ENCODE data around the gene ESPN. TPM values are rescaled to one million over a fixed set of nuclear protein-coding genes. Genes with fewer than 3 reads are reported as not detected.
"Not testable (repeated sequence)": the region's sequence is repeated elsewhere in the genome, so short reads cannot be mapped to it uniquely, and the experiment has no call there.

Gene ESPN
- total RNA-seq, 1 donor from 2014 or later, result 6.2 TPM

DNA sequence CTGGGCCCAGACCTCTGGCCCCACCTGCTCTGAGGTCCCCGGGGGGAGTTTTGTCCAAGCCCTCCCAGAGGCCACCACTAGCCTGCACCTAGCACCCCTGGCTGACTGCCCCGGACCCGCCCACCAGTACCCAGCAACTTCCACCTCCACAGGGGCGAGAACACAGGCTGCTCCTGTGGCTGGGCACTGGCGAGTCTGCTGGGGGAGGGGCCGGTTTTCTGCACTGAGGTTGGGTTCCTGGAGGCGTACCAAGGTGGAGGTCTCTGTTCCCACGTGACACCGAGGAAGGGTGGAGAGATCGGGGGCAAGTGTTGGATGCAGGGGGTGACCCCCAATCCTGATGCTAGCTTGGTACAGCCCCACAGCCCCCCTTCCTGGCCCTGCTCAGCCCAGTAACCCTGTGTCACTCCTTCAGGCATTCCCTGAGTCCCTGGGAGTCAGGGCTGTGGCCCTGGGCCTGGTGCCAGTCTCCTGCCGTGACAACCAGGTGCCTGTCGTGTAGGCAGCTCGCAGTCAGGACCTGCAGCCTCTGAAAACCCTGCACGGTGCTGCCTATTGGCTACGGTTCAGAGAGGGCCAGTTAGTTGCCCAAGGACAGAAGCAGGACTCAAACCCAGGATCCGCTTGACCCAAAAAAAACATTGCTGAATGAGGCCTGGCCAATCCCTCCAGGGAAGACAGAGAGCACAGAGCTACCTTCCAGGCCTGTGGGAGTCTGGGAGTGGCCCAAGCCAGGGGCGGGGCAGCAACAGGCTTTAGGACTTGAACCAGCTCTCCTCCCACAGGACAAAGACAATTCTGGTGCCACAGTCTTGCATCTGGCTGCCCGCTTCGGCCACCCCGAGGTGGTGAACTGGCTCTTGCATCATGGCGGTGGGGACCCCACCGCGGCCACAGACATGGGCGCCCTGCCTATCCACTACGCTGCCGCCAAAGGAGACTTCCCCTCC lies 3.1 kb downstream of the ESPN start:
- no peak for DNase-seq (ENCODE audit: low spot score)

DNA sequence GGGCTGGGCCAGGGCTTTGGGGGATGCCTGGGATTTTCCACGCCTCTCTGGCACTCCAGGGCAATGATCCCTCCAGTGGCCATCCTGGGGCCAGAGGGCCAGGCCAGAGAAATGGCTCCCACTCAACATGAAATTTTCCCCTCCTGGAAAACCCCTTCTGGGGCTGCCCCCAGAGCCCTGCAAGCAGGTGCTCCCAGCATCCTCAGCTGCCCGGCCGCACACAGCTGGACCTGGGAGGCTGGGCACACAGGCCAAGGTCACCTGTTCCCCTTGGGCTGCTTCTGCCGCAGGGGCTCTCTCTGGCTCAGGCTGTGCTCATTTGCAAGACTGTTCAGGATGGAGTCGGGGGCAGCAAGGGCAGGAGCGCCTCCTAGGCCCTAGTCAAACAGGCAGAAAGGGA lies 3.9 kb downstream of the ESPN start:
- not testable (repeated sequence) for DNase-seq (ENCODE audit: low spot score)

- DNase-seq (ENCODE audit: low spot score), result not testable (repeated sequence)
Measured at GRCh38 chr1:6429660-6430411, 5.3 kb downstream of the ESPN start.

DNA sequence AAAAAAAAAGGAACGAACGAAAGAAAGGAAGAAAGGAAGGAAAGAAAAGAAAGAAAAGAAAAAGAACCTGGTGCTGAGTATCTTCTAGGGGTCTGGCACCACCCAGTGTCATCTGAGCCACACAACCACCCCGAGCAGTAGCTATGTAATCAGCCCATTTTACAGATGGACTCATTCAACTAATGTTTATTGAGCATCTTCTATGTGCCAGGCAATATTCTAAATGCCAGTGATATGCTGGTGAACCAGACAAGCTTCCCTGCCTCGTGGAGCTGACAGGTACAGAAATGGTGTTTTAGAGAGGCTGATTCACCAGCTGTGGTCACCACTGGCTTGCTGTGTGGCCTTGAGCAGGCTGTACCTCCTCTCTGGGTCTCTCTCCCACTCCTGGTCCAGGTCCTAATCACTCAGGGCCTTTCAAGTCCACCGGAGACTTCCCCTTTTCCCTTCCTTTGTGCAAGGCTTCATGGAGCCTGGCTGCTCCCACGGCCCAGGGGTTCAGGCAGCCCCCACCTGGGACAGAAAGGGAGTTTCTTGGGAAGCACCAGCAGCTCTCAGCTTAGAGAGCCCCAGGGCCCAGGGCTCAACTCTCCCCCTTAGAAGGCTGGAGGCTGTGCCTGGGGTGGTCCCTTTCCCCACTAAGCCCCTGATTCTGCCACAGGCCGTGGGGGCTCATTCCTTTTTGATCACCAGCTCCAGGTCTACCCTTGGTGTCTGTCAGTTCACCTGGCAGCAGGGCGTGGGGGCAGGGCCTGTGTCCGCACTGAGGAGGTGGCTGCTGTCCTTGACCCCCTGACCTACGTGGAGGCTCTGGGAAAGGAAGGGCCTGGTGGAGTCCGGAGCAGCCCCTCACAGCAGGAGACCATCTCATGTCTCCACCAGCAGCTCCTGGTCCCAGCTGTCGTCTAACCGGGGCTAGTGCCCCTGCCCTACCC lies 7.3 kb downstream of the ESPN start:
- DNase-seq (ENCODE audit: low spot score), result not testable (repeated sequence)

DNA sequence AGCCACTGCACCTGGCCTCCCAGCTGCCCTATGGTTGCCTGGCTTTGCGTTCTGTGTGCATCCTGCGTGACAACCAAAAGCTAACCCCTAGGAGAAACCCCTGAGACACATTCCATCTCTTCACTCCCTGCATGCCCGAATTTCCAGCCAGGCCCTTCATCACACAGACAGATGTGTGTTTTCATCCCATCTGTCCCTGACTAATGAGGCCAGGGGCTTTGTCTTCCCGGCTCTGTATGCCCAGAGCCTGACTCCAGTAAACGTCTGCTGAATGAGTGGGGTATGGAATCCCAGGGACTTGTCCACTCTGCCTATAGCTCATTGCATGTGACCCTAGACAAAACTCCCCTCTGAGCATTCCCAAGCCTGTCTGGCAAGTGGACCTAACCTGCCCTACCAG lies 9.6 kb downstream of the ESPN start:
- DNase-seq (ENCODE audit: low spot score), result no peak

DNA sequence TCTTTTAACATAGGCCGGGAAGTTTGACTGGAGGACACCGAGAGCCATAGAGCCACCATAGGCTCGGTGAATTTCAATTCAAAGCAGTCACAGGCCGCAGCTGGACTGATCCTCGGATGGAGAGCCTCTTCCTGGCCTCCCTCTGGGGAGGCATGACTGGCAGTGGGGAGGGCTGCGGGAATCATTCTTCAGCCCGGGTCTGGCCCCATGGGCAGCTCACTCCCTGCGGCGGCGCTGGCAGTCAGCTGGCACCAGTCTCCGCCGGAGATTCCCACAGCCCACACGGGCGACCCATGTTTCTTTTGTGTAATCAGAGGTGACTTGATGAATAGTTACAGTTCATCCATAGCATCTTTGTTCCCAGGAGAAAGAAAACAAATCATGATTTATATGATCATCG lies 10.6 kb downstream of the ESPN start:
- DNase-seq (ENCODE audit: low spot score), result no peak

DNA sequence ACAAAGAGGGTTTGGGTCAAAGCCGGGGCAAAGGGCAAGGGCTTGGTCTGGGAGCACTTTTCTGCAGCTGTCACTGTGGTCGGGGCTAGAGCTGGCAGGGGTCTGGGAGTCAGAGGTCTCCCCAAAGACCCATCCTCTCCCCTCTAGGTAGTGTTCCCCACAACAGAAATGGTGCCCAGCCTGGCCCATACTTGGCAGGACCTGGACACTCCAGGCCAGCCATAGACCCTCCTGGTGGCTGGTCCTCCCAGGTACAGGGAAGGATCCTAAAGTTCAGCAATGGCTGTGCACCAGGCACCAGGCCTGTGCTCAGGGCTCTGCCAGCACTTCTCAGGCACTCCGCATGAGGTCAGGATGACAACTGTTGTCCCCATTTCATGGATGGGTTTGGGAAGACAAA lies 11.0 kb downstream of the ESPN start:
- DNase-seq (ENCODE audit: low spot score), result no peak

GRCh38 chr1:6436277-6436676 lies 11.7 kb downstream of the ESPN start:
- DNase-seq (ENCODE audit: low spot score), result not testable (repeated sequence)

DNA sequence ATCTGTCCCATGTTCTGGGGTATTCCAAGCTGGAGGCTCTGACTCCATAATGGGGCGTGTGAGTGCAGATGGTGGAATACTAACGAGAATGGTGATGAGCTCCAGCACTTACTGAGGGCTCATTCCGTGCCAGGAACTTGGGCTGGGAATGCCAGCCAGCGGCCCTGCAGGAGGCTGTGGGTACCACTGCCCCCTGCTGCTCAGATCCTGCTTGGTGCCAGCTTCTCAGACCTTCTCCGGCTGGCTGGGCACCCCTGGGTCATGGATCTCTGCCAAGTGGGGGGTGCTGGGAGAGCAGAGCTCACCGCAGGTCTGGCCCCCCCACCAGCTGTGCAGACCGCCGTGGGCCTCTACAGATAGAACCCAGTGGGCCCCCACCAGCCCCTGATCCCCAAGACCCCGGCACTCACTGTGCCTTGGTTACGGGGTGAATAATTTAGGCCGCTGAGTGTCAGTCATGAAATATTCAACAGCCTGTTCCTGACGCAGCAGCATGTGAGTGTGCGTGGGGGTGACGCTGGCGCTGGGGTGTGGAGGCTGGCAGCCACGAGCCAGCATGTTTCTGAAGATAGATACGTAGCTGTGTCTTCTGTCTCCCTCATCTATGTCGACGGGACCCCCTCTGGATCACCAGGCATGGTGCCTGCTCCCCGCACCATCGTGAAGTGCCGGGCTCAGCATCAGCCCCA lies 12.6 kb downstream of the ESPN start:
- not testable (repeated sequence) for DNase-seq (ENCODE audit: low spot score)

GRCh38 chr1:6438047-6438525 lies 13.5 kb downstream of the ESPN start:
- peak; percentile 70 for DNase-seq (ENCODE audit: low spot score)

- DNase-seq (ENCODE audit: low spot score), result no peak
Measured at GRCh38 chr1:6440198-6441126, 15.9 kb downstream of the ESPN start.

- DNase-seq (ENCODE audit: low spot score), result no peak
Measured at GRCh38 chr1:6441586-6441985, 17.0 kb downstream of the ESPN start.

DNA sequence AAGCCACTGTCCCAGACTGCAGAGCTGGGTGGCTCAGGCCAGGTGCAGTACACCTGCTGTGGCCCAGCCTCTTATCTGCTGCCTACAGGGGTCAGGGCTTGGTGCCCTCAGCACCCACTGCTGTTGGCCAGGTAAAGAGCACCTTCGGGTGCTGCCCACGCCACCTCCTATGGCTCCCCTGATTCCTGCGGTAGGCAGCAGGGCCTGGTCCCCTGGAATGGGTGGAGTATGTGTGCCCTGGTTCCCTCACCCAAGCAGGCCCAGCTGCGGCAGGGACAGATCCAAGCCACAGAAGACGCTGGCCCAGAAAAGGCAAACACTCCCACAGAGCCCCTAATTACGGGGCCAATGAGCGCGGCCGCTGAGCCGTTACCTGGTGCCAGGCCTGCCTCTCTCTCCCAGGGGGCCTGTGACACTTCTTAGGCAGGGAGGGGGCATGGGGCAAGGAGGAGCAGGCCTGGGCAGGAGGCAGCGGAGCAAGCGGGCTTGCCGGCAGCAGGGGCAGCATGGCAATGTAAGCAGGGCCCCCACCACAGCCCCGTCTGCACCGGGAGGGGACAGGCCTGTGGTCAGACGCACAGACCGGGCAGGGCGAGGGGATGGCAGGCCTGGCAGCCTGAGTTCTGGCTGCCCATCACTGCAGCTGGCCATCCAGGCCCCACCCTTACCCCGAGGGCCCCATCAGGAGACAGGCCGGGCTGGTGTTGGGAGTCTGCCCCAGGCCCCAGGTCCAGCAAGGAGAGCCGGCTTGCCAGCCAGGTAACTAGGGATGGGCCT lies 19.0 kb downstream of the ESPN start:
- DNase-seq (ENCODE audit: low spot score), result no peak

GRCh38 chr1:6444377-6444776 lies 19.8 kb downstream of the ESPN start:
- DNase-seq (ENCODE audit: low spot score), result no peak

- no peak for DNase-seq (ENCODE audit: low spot score)
Measured at GRCh38 chr1:6445062-6445763, 20.6 kb downstream of the ESPN start.

GRCh38 chr1:6445929-6446328 lies 21.4 kb downstream of the ESPN start:
- DNase-seq (ENCODE audit: low spot score), result not testable (repeated sequence)

- DNase-seq (ENCODE audit: low spot score), result no peak
Measured at GRCh38 chr1:6446665-6447015, 22.1 kb downstream of the ESPN start.

DNA sequence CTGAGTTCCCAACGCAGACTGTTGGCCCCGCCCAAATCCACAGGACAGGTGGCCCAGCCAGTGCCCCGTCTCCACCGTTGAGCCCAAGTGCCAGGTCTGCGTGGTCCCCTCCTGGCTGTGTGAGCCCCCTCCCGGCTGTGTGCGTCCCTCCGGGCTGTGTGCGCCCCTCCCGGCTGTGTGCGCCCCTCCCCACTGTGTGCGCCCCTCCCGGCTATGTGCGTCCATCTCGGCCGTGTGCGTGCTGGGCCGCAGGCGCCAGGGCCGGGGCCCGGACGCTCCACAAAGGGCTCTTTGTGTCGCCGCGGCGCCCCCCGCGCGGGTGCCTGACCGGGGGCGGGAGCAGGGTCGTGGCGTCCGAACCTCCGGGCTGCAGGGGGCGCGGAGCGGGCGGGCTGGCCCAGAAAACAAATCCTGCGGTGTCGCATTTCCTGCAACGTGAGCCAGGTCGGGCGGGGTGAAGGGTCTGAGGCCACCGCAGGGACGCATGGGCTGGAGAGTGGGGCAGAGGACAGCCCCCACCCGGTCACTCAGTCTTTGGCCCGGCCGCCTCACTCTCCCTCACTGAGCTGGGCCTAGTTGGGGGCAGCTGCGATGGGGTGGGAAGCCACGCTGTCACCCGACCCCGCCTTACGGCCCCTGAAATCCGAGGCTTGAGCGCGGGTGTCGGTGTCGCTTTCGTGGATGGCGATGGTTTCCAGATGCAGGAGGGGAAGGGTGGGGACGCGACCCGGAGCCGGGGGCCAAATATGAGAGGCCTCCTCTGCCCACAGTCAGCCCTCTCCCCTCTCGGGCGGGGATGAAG lies 22.6 kb downstream of the ESPN start:
- no peak for DNase-seq (ENCODE audit: low spot score)

Data from ureter (tissue), 1 donor.